HEK293 (cell line): Measurements from ENCODE around the gene IPO9.

Experiments
- CTCF ChIA-PET: fragments of 350-600 bp; formaldehyde crosslinking; extraction: SDS; loops from one replicate; lab custom pipeline; 2021; ENCODE audit warnings: antibody characterized with exemption; lab: Yijun Ruan, JAX
- POLR2A ChIA-PET: fragments of 300-600 bp; formaldehyde crosslinking; extraction: SDS; loops from one replicate; lab custom pipeline; 2020; ENCODE audit warnings: antibody characterized with exemption, inconsistent platforms; lab: Yijun Ruan, JAX
- H3K27ac ChIP-seq: fragments of 200-500 bp; sonication (Bioruptor generic); 2 replicates; pipeline ENCODE4 v1.5.1; 2014; ENCODE audit warnings: low read depth, low read length, control low read depth, inconsistent platforms; ENCODE audit errors: extremely low read depth
- H3K36me3 ChIP-seq, 2 experiments: fragments of 200-500 bp in 1 of 2; sonication (Bioruptor generic) in 1 of 2; 1 replicate in 1 of 2; 2 replicates in 1 of 2; pipeline ENCODE4 v1.5.1; 2014 to 2017; ENCODE audit warnings: inconsistent platforms in 2 of 2, low read length in 2 of 2; ENCODE audit not compliant: control insufficient read depth in 2 of 2, insufficient read depth in 1 of 2
- H3K4me1 ChIP-seq: fragments of 200-500 bp; sonication (Bioruptor generic); 2 replicates; pipeline ENCODE4 v1.5.1; 2014; ENCODE audit warnings: mild to moderate bottlenecking, low read length, inconsistent platforms; ENCODE audit not compliant: control insufficient read depth, insufficient read depth
- H3K4me3 ChIP-seq: 2 replicates; pipeline ENCODE4 v1.5.1; 2011; ENCODE audit warnings: low read depth, mild to moderate bottlenecking, control low read depth, low read length, moderate library complexity
- H3K9me3 ChIP-seq: fragments of 200-500 bp; sonication (Bioruptor generic); 2 replicates; pipeline ENCODE4 v1.5.1; 2014; ENCODE audit warnings: low read depth, low read length, inconsistent platforms; ENCODE audit not compliant: control insufficient read depth, insufficient read depth
- FEZF1 ChIP-seq: fragments of 450-650 bp; formaldehyde crosslinking; IDR thresholded peaks from 2 replicates; pipeline ENCODE4 v1.5.1; 2016; ENCODE audit warnings: missing biosample characterization, missing genetic modification characterization
- GLIS1 ChIP-seq: fragments of 450-650 bp; formaldehyde crosslinking; IDR thresholded peaks from 2 replicates; pipeline ENCODE4 v1.5.1; 2016; ENCODE audit warnings: missing biosample characterization, missing genetic modification characterization
- SALL2 ChIP-seq: fragments of 450-650 bp; formaldehyde crosslinking; IDR thresholded peaks from 2 replicates; pipeline ENCODE4 v1.5.0; 2017; ENCODE audit warnings: missing biosample characterization, mild to moderate bottlenecking, missing genetic modification characterization, borderline replicate concordance
- SP3 ChIP-seq: fragments of 450-650 bp; formaldehyde crosslinking; IDR thresholded peaks from 2 replicates; pipeline ENCODE4 v1.5.1; 2016; ENCODE audit warnings: missing biosample characterization, missing genetic modification characterization
- TRIM28 ChIP-seq: IDR thresholded peaks from 2 replicates; pipeline ENCODE4 v1.6.1; 2011; ENCODE audit warnings: low read length, control low read depth, borderline replicate concordance
- ZBTB1 ChIP-seq: fragments of 450-650 bp; formaldehyde crosslinking; IDR thresholded peaks from 2 replicates; pipeline ENCODE4 v1.5.1; 2016; ENCODE audit warnings: missing biosample characterization, missing genetic modification characterization
- ZBTB48 ChIP-seq: fragments of 450-650 bp; formaldehyde crosslinking; IDR thresholded peaks from 2 replicates; pipeline ENCODE4 v1.5.1; 2016; ENCODE audit warnings: missing biosample characterization, missing genetic modification characterization
- ZIC2 ChIP-seq: fragments of 450-650 bp; formaldehyde crosslinking; IDR thresholded peaks from 2 replicates; pipeline ENCODE4 v1.5.1; 2016; ENCODE audit warnings: missing biosample characterization, missing genetic modification characterization
- ZNF169 ChIP-seq: fragments of 450-650 bp; formaldehyde crosslinking; IDR thresholded peaks from 2 replicates; pipeline ENCODE4 v1.5.1; 2016; ENCODE audit warnings: missing biosample characterization, missing genetic modification characterization
- ZNF2 ChIP-seq: fragments of 450-650 bp; formaldehyde crosslinking; IDR thresholded peaks from 2 replicates; pipeline ENCODE4 v1.5.1; 2016; ENCODE audit warnings: missing biosample characterization, missing genetic modification characterization
- ZNF214 ChIP-seq: fragments of 450-650 bp; formaldehyde crosslinking; IDR thresholded peaks from 2 replicates; pipeline ENCODE4 v1.5.1; 2017; ENCODE audit warnings: missing biosample characterization, mild to moderate bottlenecking, missing genetic modification characterization, borderline replicate concordance
- ZNF341 ChIP-seq: fragments of 450-650 bp; formaldehyde crosslinking; IDR thresholded peaks from 2 replicates; pipeline ENCODE4; 2016; ENCODE audit warnings: low read depth, missing biosample characterization, missing genetic modification characterization
- ZNF37A ChIP-seq: fragments of 450-650 bp; IDR thresholded peaks from 2 replicates; pipeline ENCODE4 v1.5.1; 2018; ENCODE audit warnings: missing biosample characterization, missing genetic modification characterization
- ZNF391 ChIP-seq: fragments of 450-650 bp; formaldehyde crosslinking; IDR thresholded peaks from 2 replicates; pipeline ENCODE4 v1.5.1; 2016; ENCODE audit warnings: low read depth, missing biosample characterization, missing genetic modification characterization, borderline replicate concordance
- ZNF394 ChIP-seq: fragments of 450-650 bp; formaldehyde crosslinking; IDR thresholded peaks from 2 replicates; pipeline ENCODE4 v1.5.1; 2016; ENCODE audit warnings: missing biosample characterization, missing genetic modification characterization, mild to moderate bottlenecking, moderate library complexity, borderline replicate concordance
- ZNF433 ChIP-seq: fragments of 450-650 bp; formaldehyde crosslinking; IDR thresholded peaks from 2 replicates; pipeline ENCODE4 v1.5.1; 2016; ENCODE audit warnings: missing biosample characterization, missing genetic modification characterization, low read depth
- ZNF510 ChIP-seq: fragments of 450-650 bp; formaldehyde crosslinking; IDR thresholded peaks from 2 replicates; pipeline ENCODE4 v1.5.1; 2018; ENCODE audit warnings: mild to moderate bottlenecking, missing genetic modification characterization, missing biosample characterization; ENCODE audit not compliant: insufficient replicate concordance
- ZNF571 ChIP-seq: fragments of 450-650 bp; formaldehyde crosslinking; IDR thresholded peaks from 2 replicates; pipeline ENCODE4 v1.5.0; 2017; ENCODE audit warnings: missing biosample characterization, missing genetic modification characterization
- ZNF664 ChIP-seq: fragments of 450-650 bp; formaldehyde crosslinking; IDR thresholded peaks from 2 replicates; pipeline ENCODE4 v1.5.1; 2016; ENCODE audit warnings: missing biosample characterization, missing genetic modification characterization
- ZNF670 ChIP-seq: fragments of 450-650 bp; formaldehyde crosslinking; IDR thresholded peaks from 2 replicates; pipeline ENCODE4 v1.5.1; 2016; ENCODE audit warnings: missing biosample characterization, missing genetic modification characterization, low read depth
- ZNF701 ChIP-seq: fragments of 450-650 bp; formaldehyde crosslinking; IDR thresholded peaks from 2 replicates; pipeline ENCODE4 v1.5.1; 2016; ENCODE audit warnings: missing biosample characterization, missing genetic modification characterization
- TF ChIP-seq, protein P1 (sequence below): fragments of 450-650 bp; formaldehyde crosslinking; optimal IDR thresholded peaks from 2 replicates; pipeline ENCODE3; 2016; ENCODE audit warnings: missing biosample characterization, mild to moderate bottlenecking, missing genetic modification characterization
- TF ChIP-seq, protein P2 (sequence below): fragments of 450-650 bp; formaldehyde crosslinking; IDR thresholded peaks from 2 replicates; pipeline ENCODE4 v1.5.1; 2016; ENCODE audit warnings: missing biosample characterization, missing genetic modification characterization
- TF ChIP-seq, protein P3 (sequence below): fragments of 450-650 bp; formaldehyde crosslinking; IDR thresholded peaks from 2 replicates; pipeline ENCODE4 v1.5.1; 2016; ENCODE audit warnings: missing biosample characterization, missing genetic modification characterization, low read depth
- TF ChIP-seq, protein P4 (sequence below): fragments of 450-650 bp; formaldehyde crosslinking; IDR thresholded peaks from 2 replicates; pipeline ENCODE4 v1.5.1; 2017; ENCODE audit warnings: missing biosample characterization, missing genetic modification characterization
- TF ChIP-seq, protein P5 (sequence below): fragments of 450-650 bp; formaldehyde crosslinking; IDR thresholded peaks from 2 replicates; pipeline ENCODE4; 2016; ENCODE audit warnings: missing biosample characterization, missing genetic modification characterization

IPO9 gene

DNA sequence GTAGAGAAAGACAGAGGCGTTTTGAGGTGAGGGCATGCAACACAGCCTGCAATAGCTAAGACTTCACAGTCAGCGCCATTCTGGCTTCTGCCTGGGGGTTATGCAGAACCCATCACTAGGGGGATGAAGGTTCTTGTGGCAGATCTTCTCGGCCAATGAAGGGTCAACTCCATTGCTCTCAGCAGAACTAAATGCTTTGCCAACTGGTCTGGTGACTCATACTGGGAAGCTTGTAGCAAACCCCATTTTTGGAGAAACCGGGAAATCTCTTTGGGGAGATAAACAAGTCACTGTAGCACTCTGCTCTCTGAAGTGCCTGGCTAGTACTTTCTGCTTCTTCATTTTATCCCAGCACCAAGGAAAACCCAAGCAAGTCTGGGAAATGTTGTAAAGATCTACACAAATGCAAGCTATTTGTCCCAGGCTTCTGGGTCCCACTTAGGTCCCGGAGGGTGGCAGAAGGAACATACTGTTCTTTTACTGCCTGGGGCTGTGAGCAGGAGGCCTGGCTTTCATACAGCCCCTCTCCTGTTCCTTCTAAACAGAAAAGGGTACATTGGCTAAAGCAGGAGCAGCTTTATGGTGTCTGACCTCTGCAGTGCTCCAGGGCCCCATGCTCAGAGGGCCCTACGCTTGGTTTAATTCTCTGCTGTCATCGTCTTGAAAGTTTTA lies 88.5 kb downstream of the IPO9 start:
- Histone ChIP-seq H3K4me3 (no peak overlapping the region), H3K9me3 (no peaks in the 10 kb centered on the region), H3K36me3 (no peaks in the 10 kb centered on the region), H3K27ac (no peak overlapping the region), H3K4me1 (no peaks in the 10 kb centered on the region)
- ChIA-PET CTCF (interaction anchor here (0.6 to 1.5 kb wide), 5 partner anchors 9 to 411 kb away, joined by 3 to 7 read pairs (median 3); partner anchors contain the start of gene CSRP1), POLR2A (interaction anchor here (1.8 kb wide), 1 partner anchor 29 kb away, joined by 6 read pairs; the partner anchor contains the start of gene LMOD1)
- TF ChIP-seq FEZF1 (tag by site-specific recombination) (no peak), GLIS1 (tag by site-specific recombination) (no peak), ZNF214 (tag by site-specific recombination) (no peak), TRIM28 (no peak), ZNF2 (no peak), ZNF701 (tag by site-specific recombination) (no peak), ZNF169 (tag by site-specific recombination) (no peak), ZNF510 (tag by site-specific recombination) (no peak), ZNF394 (tag by site-specific recombination) (no peak), ZBTB48 (tag by site-specific recombination) (no peak)
- TF ChIP-seq, protein P1, sequence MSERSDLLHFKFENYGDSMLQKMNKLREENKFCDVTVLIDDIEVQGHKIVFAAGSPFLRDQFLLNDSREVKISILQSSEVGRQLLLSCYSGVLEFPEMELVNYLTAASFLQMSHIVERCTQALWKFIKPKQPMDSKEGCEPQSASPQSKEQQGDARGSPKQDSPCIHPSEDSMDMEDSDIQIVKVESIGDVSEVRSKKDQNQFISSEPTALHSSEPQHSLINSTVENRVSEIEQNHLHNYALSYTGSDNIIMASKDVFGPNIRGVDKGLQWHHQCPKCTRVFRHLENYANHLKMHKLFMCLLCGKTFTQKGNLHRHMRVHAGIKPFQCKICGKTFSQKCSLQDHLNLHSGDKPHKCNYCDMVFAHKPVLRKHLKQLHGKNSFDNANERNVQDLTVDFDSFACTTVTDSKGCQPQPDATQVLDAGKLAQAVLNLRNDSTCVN (tag by site-specific recombination): no peak
- TF ChIP-seq, protein P2, sequence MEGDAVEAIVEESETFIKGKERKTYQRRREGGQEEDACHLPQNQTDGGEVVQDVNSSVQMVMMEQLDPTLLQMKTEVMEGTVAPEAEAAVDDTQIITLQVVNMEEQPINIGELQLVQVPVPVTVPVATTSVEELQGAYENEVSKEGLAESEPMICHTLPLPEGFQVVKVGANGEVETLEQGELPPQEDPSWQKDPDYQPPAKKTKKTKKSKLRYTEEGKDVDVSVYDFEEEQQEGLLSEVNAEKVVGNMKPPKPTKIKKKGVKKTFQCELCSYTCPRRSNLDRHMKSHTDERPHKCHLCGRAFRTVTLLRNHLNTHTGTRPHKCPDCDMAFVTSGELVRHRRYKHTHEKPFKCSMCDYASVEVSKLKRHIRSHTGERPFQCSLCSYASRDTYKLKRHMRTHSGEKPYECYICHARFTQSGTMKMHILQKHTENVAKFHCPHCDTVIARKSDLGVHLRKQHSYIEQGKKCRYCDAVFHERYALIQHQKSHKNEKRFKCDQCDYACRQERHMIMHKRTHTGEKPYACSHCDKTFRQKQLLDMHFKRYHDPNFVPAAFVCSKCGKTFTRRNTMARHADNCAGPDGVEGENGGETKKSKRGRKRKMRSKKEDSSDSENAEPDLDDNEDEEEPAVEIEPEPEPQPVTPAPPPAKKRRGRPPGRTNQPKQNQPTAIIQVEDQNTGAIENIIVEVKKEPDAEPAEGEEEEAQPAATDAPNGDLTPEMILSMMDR (tag by site-specific recombination): no peak
- TF ChIP-seq, protein P3, sequence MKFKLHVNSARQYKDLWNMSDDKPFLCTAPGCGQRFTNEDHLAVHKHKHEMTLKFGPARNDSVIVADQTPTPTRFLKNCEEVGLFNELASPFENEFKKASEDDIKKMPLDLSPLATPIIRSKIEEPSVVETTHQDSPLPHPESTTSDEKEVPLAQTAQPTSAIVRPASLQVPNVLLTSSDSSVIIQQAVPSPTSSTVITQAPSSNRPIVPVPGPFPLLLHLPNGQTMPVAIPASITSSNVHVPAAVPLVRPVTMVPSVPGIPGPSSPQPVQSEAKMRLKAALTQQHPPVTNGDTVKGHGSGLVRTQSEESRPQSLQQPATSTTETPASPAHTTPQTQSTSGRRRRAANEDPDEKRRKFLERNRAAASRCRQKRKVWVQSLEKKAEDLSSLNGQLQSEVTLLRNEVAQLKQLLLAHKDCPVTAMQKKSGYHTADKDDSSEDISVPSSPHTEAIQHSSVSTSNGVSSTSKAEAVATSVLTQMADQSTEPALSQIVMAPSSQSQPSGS (tag by site-specific recombination): no peak

DNA sequence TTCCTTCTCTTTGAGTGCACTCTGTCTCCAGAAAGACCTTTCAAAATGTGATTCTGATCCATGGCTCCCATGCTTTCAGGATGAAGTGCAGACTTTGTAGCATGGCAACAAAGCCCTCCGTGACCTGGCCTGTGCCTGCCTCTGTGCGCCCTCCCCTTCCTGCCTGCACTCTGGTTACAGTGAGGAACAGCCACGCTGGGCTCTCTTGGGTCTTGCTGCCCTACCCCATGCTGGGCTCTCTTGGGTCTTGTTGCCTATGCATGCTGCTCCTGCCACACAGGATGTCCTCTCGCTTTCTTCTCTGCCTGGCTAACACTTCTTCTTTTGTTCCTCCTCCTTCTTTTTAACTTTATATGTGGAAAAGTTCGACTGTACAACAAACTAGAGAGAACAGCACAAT lies 89.4 kb downstream of the IPO9 start:
- H3K4me1 ChIP-seq: no peaks in the 10 kb centered on the region
- H3K27ac ChIP-seq: no peak overlapping the region
- no peak overlapping the region for H3K4me3 ChIP-seq
- ChIA-PET POLR2A (interaction anchor here (1.8 kb wide), 1 partner anchor 28 kb away, joined by 6 read pairs; the partner anchor contains the start of gene LMOD1), CTCF (interaction anchor here (0.6 kb wide), 2 partner anchors 126 to 417 kb away, joined by 3 to 4 read pairs; no protein-coding TSS in a partner anchor)
- H3K9me3 ChIP-seq: no peaks in the 10 kb centered on the region
- H3K36me3 ChIP-seq: no peaks in the 10 kb centered on the region
- TF ChIP-seq ZNF571 (tag by site-specific recombination) (no peak), ZNF391 (no peak), ZNF433 (tag by site-specific recombination) (no peak), ZNF664 (tag by site-specific recombination) (no peak), ZNF341 (peak; percentile 34; the same call in 1 of the 2 replicates), ZIC2 (tag by site-specific recombination) (peak; percentile 78), ZNF670 (no peak), ZNF37A (no peak), SALL2 (tag by site-specific recombination) (no peak), ZBTB1 (tag by site-specific recombination) (no peak), SP3 (no peak)
- TF ChIP-seq, protein P4, sequence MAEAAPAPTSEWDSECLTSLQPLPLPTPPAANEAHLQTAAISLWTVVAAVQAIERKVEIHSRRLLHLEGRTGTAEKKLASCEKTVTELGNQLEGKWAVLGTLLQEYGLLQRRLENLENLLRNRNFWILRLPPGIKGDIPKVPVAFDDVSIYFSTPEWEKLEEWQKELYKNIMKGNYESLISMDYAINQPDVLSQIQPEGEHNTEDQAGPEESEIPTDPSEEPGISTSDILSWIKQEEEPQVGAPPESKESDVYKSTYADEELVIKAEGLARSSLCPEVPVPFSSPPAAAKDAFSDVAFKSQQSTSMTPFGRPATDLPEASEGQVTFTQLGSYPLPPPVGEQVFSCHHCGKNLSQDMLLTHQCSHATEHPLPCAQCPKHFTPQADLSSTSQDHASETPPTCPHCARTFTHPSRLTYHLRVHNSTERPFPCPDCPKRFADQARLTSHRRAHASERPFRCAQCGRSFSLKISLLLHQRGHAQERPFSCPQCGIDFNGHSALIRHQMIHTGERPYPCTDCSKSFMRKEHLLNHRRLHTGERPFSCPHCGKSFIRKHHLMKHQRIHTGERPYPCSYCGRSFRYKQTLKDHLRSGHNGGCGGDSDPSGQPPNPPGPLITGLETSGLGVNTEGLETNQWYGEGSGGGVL (tag by site-specific recombination): no peak
- TF ChIP-seq, protein P5, sequence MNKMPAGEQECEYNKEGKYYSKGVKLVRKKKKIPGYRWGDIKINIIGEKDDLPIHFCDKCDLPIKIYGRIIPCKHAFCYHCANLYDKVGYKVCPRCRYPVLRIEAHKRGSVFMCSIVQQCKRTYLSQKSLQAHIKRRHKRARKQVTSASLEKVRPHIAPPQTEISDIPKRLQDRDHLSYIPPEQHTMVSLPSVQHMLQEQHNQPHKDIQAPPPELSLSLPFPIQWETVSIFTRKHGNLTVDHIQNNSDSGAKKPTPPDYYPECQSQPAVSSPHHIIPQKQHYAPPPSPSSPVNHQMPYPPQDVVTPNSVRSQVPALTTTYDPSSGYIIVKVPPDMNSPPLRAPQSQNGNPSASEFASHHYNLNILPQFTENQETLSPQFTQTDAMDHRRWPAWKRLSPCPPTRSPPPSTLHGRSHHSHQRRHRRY (tag by site-specific recombination): no peak
